Fibroblast of skin of right quadriceps (primary cell): Measurements from ENCODE around the gene STPG1.

Source experiments
- DNase-seq: peaks from one replicate; pipeline ENCODE4 v3.0.0-alpha.2; 2013

STPG1 gene

GRCh38 chr1:24366707-24367106 lies 46.9 kb downstream of the STPG1 start:
- no peak for DNase-seq

- peak; percentile 85 for DNase-seq
Observed at GRCh38 chr1:24364975-24365678, 48.5 kb downstream of the STPG1 start.

GRCh38 chr1:24364605-24364974 lies 49.0 kb downstream of the STPG1 start:
- no peak for DNase-seq

- no peak for DNase-seq
Observed at GRCh38 chr1:24363994-24364393, 49.6 kb downstream of the STPG1 start.

DNA sequence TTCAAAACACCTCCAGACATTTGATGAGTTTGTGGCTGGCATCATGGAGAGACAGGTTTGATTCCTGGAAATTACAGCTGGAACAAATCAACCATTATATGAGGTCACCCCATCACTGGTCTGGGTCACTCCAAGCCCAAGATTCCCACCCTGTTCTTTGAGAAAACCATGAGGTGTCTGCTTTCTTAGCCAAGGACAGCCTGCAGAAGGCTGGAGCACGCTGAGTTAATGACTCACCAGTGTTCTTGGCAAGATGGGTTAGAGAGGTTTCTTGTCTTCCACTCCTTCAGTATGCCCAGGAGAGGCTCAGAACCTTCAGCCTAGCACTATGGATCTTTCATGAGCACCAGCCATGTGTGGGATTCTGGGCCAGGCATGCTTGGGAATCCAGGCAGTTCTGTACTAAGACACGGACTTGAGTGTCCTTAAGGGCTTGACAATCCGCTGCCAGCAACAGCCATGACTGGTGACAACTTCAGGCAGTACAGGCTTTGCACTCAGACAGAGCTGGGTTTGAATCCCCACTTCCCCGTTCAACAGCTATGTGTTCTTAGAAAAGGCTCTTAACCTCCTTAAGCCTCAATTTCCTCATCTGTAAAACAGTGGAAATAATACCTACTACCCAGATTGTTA lies 50.5 kb downstream of the STPG1 start:
- DNase-seq: peak; percentile 89

GRCh38 chr1:24362396-24362795 lies 51.2 kb downstream of the STPG1 start:
- DNase-seq: no peak

- DNase-seq: no peak
Observed at GRCh38 chr1:24361811-24362210, 51.8 kb downstream of the STPG1 start.

- DNase-seq: no peak
Observed at GRCh38 chr1:24360681-24361080, 52.9 kb downstream of the STPG1 start.

GRCh38 chr1:24357038-24357437 lies 56.5 kb downstream of the STPG1 start:
- no peak for DNase-seq

DNA sequence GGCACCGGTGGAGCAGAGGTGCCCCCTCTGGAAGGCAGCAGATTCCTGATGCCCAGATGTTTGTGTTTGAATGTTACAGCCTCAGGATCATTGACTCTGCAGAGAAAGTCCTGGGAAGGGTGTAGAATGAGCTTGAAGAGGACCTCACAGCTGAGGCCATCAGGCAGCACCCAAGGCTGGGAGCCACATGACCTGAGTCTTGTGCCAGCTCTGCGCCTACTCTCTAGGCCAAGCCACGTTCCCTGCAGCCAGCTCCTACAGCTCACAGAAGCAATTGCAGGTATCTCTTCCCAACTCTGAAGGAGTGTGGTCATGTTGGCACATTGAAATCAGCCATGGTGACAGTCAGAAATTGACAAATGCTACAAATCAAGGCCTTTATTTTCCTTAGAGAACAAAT lies 58.1 kb downstream of the STPG1 start:
- DNase-seq: no peak

DNA sequence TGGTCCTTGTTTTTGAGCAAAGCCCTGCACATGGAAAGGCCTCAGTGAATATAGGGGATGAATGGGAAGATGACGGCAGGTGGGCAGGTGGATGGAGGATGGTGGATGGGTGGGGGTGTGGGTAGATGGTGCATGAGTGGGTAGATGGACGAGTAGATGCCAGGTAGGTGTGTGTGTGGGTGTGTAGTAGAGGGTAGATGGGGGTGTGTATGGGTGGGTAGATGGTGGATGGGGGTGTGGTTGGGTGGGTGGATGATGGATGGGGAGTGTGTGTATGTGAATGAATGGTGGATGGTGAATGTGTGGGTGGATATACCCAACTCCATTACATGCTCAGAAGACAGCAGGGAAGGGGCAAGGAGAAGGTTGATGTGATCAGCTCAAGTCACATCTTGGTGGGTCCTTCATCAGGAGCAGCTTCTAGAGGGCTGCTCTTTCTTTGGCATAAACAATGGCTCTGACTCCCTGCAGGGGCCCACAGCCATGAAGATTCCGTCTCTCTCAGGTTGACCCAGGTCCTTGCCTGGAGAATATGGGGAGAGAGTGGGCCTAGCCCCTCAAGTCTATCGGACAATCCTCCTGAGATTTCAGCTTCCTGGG lies 60.2 kb downstream of the STPG1 start:
- DNase-seq: no peak

DNA sequence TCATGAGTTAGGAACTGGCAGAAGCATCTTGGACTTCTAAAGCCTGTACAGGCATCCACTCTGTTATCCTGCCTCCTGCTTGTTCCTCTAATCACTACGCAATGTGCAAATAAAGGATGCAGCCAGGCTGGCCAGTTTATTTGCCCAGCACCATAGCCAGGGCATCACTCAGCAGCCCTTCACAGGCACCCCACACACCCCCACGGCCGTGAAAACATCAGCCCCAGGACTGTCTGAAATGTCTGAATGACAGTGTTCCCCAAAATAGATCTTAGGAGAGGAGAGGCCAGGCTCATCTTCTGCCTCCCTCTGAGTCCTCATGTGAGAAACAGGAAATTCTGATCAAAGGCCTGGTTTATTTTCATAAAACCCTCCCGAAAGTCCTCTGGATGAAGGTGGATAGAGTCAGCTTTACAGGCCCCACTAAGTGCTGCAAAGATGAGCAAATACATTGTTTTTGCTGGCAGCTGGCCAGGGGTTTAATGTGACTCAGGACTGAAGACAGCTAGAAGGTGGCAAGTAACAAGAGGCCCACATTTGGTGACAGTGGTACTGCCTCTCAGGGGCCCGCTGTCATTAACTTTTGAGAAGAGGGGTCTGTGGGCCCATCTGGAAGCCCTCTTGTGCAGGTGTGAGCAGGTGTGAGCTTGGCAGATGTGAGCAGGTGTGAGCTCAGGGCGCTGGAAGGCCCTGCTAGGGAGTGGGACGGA lies 61.5 kb downstream of the STPG1 start:
- peak; percentile 71 for DNase-seq

DNA sequence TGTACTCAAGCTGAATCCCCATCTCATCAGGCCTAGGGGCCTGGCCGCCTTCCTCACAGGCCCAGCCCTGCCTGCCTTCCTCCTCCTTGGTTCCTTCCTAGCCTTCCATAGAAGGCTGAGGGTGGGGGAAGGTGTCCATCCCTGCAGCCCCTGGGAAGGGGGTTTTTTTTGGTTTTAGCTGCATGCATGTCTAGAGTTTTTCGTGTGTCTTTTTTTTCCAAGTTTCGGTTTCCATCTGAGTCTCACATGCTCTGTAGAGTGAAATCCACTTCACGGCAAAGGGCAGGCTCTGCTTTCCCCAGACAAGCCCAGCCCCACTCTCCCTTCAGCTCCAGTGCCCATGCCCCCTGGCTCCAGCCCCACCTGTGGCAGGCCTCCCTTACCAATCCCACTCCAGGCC lies 62.3 kb downstream of the STPG1 start:
- DNase-seq: no peak

GRCh38 chr1:24349891-24350290 lies 63.7 kb downstream of the STPG1 start:
- no peak for DNase-seq

DNA sequence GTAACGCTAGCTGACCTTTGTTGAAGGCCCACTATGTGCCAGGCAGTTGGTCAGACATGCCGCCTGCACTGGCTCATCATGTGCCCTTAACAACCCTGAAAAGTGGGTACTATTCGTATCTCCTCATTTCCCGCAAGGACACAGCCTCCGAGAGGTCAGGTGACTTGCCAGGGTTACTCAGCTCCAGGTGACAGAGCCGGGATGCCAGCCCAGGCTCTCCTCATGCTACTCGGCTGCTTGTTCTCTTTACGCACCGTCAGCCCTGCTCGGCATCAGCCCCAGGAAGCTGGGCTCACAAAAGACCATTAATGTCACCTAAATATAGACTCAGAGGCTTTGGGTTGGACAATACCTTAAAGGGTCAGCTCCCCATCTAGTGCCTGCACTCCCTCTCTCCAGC lies 65.4 kb downstream of the STPG1 start:
- no peak for DNase-seq

- no peak for DNase-seq
Observed at GRCh38 chr1:24347159-24347934, 66.2 kb downstream of the STPG1 start.

DNA sequence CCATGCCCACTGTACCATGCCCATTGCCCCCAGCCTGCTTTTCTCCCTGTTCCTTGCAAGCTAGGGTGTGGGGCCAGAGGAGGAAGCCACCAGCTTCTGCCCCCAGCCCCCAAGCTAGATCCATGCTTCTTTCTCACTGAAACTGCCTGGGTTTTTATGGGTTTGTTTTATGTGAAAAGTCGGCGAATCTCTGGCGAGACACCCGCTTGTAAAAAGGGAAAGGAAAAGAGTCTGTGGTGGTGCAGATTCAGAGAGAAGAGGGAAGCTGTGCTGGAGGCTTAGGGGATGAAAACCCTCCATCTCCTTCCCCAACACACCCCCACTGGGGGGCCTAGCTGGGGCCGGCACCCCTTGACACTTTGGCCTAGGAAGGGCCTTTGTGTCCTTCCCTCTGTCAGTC lies 68.2 kb downstream of the STPG1 start:
- DNase-seq: no peak

DNA sequence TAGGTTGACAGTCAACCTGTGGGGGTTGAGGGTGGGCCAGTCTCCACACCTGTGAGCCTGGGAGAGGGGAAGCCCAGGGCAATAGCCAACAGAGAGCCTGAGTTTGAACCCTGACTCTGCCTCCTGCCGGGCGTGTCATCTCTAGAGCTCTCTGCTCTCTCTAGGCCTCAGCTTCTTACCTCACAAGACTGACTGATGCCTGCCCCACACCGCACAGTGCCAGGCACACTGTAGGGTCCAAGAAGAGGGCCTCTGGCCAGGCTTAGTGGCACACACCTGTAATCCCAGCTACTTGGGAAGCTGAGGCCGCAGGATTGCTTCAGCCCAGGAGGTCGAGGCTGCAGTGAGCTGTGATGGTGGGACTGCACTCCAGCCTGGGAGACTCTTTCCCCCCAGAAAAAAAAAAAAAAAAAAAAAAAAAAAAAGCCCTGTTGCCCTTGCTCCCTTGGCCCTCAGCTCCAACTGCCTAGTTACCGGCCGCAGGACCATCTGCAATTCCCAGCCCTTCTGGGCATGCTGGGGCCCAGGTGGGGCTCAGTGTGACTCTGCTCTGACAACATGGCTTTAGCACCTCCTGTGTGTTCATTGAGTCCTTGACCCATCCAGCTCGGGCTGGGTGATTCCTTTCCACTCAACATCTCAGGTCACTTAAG lies 69.4 kb downstream of the STPG1 start:
- DNase-seq: no peak

DNA sequence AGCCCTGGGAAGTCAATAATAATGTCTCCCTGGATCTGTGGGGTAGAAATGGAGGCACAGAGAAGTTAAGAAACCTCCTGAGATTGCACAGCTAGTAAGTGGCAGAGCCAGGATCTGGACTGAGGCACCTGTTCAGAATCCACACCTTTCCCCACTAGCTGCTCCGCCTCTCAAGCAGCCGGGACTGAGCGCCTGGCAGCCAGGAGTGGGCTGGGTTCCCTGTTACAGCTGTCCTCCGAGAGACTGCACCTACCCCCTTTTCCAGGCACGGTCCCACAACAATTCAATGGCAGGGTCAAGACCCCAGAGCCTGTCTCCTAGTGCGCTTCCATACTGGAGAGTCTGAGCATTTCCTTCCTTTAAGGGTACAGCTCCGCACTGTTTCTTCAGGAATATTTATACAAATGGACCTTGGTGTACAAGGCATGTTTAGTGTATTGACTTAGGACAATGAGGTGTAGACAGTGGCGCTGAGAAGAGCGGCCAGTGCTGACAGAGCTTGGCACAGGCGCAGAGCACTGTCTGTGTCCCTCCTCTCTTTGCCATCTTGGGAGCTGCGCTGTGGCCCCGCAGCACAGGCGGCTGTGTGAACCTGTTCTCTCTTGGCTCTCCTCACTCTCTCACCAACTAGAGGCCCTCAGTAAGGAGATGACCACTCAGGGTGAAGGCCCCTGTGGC lies 70.0 kb downstream of the STPG1 start:
- no peak for DNase-seq

- DNase-seq: peak; percentile 37
Observed at GRCh38 chr1:24341260-24341659, 72.3 kb downstream of the STPG1 start.

DNA sequence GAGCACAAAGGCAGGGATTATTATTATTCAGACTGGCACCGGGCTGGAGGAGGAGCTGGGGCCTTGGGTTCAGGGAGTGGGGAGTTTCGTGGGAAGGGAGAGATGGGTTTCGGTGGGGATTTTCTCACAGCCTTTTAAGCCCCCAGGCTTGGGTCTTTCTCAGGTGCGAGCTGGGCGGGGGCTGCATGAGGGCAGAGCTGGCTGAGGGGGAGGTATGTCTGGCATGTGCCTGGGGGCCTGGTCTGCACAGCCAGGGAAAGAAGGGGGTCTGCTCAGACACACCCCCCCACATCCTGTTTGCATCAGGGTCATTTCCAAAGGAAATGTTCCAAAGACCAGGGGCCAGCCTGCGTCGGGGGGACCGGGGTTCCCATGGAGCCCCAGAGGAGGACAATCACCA lies 72.8 kb downstream of the STPG1 start:
- no peak for DNase-seq

DNA sequence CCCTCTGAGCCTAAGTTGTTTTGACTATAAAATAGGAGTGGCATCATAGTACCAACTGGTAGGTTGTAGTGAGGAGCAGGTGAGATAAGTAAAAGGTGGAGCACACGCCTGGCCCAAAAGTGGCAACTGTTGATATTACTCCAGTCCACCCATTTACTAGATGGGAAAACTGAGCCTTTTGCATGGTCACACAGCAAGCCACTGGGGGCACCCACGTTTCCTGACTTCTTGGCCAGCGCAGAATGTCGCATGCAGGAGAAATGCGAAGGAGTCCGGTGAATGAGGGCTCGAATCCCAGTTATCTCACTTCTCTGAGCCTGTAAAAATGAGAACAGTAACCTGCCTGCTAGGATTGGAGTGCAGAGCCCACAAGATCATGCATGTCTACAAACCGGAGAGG lies 73.6 kb downstream of the STPG1 start:
- no peak for DNase-seq
